SK-MEL-5 (cell line): Measurements from ENCODE around the gene CACNA1C. TPM values are rescaled to one million over a fixed set of nuclear protein-coding genes. Genes with fewer than 3 reads are reported as not detected.

ENCODE experiments used
- DNase-seq: peaks from one replicate; pipeline ENCODE4 v3.0.0-alpha.2; 2016; ENCODE audit warnings: low read depth, low spot score
- in situ Hi-C: cut with HindIII; loops from 2 replicates; pipeline ENCODE4 v1.10.0; 2016; ENCODE audit warnings: low sequenced_read_pairs, high pct_unique_total_duplicates, low pct_unique_long_range_greater_than_20kb
- total RNA-seq: library from RNA; depleted of rRNA; stranded (reverse); fragments of >200 nt; shearing (Covaris generic); gene quantifications from 2 replicates; pipeline ENCODE4 v1.2.3, GENCODE V29; 2014

The CACNA1C gene
- total RNA-seq, 1 experiment from 2014 or later = 0.05 TPM

- in situ Hi-C loops = no loop called here
- no peak for DNase-seq
Observed at GRCh38 chr12:2393016-2393415, 340.2 kb downstream of the CACNA1C start.

- no peak for DNase-seq
- in situ Hi-C loops = no loop called here
Observed at GRCh38 chr12:2393996-2394395, 341.2 kb downstream of the CACNA1C start.

- in situ Hi-C loops = no loop called here
Observed at GRCh38 chr12:2395354-2395977, 342.7 kb downstream of the CACNA1C start.

GRCh38 chr12:2396448-2396871, 343.7 kb downstream of the CACNA1C start:
- in situ Hi-C loops = no loop called here
- DNase-seq = no peak

More at GRCh38 chr12:2395354-2395977, 342.7 kb downstream of the CACNA1C start:
- DNase-seq = peak; percentile 73

GRCh38 chr12:2397356-2398045, 344.7 kb downstream of the CACNA1C start:
- no peak for DNase-seq

GRCh38 chr12:2401040-2401439, 348.3 kb downstream of the CACNA1C start:
- no peak for DNase-seq
- in situ Hi-C loops = no loop called here

More at GRCh38 chr12:2397356-2398045, 344.7 kb downstream of the CACNA1C start:
- in situ Hi-C loops = no loop called here

- in situ Hi-C loops = no loop called here
Observed at GRCh38 chr12:2402073-2402579, 349.3 kb downstream of the CACNA1C start.

GRCh38 chr12:2403221-2403976, 350.6 kb downstream of the CACNA1C start:
- in situ Hi-C loops = no loop called here
- DNase-seq = no peak

More at GRCh38 chr12:2402073-2402579, 349.3 kb downstream of the CACNA1C start:
- DNase-seq = no peak

- in situ Hi-C loops = no loop called here
- DNase-seq = no peak
Observed at GRCh38 chr12:2405039-2405438, 352.3 kb downstream of the CACNA1C start.

- in situ Hi-C loops = no loop called here
- DNase-seq = no peak
Observed at GRCh38 chr12:2406903-2407302, 354.1 kb downstream of the CACNA1C start.

GRCh38 chr12:2408262-2408661, 355.5 kb downstream of the CACNA1C start:
- in situ Hi-C loops = no loop called here
- no peak for DNase-seq

GRCh38 chr12:2409656-2410265, 357.0 kb downstream of the CACNA1C start:
- DNase-seq = no peak
- in situ Hi-C loops = no loop called here

- in situ Hi-C loops = no loop called here
- no peak for DNase-seq
Observed at GRCh38 chr12:2410496-2410895, 357.7 kb downstream of the CACNA1C start.

- in situ Hi-C loops = no loop called here
- DNase-seq = no peak
Observed at GRCh38 chr12:2411011-2411410, 358.2 kb downstream of the CACNA1C start.

- no peak for DNase-seq
- in situ Hi-C loops = no loop called here
Observed at GRCh38 chr12:2411616-2412304, 359.0 kb downstream of the CACNA1C start.

- in situ Hi-C loops = no loop called here
- DNase-seq = no peak
Observed at GRCh38 chr12:2412305-2412643, 359.5 kb downstream of the CACNA1C start.

- in situ Hi-C loops = no loop called here
- DNase-seq = no peak
Observed at GRCh38 chr12:2413301-2413700, 360.5 kb downstream of the CACNA1C start.
